HG02981 (cell line): ENCODE results near the gene STARD8.

Source experiments
- ATAC-seq: cut with Tn5 transposase; IDR thresholded peaks from one replicate; pipeline ENCODE4 v1.9.1; 2021; ENCODE audit warnings: mild to moderate bottlenecking, moderate library complexity; ENCODE audit not compliant: unreplicated experiment

STARD8 gene

DNA sequence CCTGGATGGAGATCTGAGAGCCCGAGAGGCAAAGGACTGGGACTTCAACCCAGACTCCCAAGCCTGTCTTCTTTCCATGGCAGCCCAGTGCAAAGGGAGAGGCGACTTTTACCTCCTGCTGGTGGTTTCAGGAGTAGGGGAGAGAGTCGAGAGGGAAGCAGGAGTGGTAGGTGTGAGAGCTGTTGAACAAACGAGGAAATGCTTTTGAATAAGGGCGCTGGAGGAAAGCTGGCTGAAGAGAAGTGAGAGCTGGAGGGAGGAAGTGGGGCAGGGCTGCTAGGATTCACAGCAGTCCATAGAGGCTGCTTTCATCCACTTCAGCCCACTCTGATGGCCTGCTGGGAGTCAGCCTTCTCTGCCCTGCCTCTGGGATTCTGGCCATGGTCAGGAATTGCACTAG, 99.5 kb downstream of the STARD8 start:
- no peak for ATAC-seq

DNA sequence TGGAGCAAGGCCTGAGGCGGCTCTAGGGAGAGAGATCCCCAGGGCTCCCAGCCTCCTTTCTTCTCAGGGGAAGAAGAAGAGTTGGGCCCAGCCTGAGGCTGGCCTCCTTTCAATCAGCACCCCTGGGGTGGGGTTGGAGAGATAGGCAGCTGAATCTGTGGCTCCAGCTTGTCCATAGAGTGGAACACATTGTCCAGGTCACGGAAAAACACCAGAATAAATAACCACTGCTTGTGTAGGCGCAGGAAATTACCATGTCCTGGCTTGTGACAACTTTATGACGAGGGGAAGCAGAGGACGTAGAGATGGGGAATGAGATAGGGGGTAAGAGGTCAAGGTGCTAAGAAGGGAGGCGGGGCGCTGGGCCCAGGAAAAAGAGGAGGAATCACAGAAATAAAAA, 100.6 kb downstream of the STARD8 start:
- no peak for ATAC-seq

DNA sequence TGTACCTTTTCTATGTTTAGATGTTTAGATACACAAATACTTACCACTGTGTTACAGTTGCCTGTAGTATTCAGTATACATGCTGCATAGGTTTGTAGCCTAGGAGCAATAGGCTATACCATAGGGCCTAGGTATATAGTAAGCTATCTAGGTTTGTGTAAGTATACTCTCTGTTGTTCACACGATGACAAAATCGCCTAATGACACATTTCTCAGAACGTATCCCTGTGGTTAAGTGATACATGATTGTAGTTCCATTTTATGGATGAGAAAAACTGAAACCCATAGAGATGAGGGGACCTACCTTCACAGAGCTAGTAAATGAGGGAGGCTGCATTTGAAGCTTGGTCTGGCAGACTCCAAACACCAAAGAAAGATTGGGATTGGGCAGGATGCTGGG, 102.0 kb downstream of the STARD8 start:
- no peak for ATAC-seq

DNA sequence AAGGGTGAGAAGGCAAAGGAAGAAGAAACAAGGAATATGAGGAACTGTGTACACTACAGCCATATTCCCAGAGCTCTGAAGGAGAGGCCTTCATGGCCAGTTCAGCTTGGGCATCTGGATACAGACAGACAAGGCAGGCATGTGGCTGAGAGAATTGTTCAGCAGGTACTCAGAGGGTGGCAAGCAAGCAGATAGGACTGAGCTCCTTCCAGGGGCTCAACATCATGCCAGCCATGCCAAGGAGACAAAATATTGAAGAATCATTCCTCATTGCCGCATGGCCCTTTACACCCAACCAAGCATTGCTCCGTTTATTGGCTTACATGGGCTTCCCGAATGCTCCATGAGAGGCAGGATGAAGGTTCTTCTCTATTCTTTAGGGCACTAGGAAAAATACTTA, 102.8 kb downstream of the STARD8 start:
- ATAC-seq: no peak

DNA sequence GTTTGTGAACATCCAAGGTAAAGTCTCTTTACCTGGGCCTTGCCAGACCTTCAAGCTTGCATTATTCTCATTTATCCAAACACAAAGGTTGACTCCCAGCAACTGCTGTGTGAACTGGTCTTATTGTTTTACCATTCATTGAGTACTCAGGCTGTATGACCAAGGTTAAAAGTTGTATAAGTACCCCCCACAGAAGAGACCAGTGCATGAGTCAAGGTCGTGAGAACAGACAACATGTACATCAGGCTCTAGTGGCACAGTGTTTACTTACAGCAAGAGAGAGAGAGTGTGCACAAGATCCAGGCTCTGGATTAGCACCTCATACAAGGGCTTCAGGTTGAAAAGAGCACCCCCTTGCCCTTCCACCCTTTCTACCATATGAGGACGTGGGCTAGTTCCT, 103.9 kb downstream of the STARD8 start:
- ATAC-seq: no peak

DNA sequence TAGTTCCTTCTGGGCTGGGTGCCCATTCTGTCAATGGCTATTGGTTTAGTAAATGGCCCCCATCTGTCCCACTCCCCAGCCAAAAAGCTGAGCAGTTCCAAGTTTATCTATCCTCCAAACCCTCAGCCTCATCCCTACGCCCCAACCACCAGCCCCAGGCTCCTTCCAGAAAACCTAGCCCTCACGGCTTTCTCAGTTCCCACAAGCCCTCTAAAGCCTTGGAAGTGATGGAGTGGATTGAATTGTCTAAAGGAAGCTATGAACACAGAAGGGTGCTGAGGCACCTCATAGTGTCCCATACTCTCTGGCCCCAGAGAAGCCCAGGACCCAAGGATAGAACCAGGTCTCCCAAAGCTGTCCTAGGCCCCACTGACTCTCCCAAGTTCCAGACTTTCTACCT, 105.8 kb downstream of the STARD8 start:
- no peak for ATAC-seq

DNA sequence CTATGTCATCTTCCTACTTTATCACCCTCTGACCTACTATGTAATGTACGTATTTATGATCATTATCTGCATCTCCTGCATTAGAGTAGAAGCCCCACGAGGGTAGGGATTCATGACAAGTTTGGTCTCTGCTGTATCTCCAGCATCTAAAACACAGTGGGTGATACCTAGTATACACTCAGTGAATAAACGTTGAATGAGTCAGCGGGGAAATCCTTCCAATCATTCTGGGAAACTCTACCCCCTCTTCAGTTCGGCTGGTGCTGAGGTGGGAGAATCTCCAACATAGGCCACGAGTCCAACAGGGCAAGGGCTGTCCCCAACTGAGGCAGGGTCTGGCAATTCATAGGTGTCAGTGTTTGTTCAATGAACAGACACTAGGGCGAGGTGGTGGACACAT, 106.9 kb downstream of the STARD8 start:
- no peak for ATAC-seq

DNA sequence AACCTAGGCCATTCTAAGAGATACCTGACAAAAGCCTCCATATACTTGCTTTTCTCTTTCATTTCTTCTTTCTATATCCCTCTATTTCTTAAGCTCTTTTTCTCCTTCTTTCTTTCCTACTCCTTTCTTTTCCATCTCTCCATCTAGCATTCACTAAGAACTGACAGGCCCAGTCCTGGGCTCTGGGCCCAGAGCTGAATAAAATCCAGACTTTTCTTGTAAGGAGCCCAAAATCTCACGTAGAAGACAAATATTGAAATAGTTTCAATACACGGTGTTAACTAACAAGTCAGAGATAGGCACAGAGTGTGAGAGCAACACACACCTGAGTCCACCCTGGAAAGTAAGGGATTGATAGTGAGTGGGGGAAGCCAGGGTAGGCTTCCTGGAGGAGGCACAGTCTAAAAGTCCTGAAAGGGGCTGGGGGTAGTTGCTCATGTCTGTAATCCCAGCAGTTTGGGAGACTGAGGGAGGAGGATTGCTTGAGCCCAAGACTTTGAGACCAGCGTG, 108.2 kb downstream of the STARD8 start:
- no peak for ATAC-seq

DNA sequence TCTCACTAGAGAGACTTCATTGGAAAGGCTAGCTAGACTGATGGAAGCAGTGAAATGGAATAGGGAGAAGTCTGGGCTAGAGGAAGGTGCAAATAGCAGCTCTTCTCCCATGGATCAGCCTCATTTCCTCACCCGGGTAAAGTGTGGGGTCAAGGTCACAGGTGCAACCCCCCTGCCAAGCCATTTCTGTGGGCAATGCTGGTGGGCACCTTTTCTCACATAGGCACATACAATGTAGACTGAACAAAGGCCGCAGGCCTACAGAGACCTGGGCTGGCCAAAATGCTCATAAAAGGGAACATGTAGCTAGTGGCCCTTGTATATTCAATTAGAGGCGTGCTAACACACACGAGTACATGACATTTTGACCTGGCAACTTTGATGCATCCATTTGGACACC, 109.9 kb downstream of the STARD8 start:
- ATAC-seq: no peak

DNA sequence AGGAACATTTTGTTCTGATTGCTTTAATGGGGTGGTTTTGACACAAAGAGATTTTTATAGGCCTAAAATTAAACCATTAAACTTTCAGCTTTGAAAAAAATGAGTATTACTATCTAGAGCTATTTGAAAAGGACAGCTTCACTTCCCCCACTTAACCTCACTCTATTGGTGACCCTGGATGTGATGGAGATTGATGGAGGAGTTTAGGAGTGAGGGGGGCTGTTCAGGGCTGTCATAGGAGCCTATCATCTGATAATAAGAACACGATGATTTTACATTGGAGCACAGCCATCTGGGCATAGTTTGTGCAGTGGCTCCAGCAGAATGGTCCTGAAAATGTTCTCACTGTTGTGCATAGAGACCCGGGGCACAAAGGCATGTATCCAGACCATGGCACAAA, 110.3 kb downstream of the STARD8 start:
- no peak for ATAC-seq

DNA sequence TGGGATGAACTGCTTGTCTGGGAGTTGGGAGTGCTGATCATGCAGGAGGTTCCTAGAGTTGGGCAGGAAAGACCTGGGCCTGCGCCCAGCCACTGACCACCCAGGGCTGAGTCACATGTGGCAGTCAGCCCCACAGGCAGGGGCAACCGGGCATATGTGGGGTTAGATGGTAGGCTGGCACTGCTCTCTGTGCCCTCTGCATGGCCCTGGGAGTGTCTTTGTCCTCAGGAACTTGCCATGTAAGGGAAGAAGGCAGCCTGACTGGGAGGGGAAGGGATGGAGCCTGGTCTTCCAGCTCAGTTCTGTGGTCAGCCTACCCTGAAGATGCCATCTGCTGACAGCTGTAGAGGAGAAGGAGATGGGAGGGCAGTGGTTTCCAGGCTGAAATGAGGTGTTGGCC, 111.2 kb downstream of the STARD8 start:
- ATAC-seq: no peak

DNA sequence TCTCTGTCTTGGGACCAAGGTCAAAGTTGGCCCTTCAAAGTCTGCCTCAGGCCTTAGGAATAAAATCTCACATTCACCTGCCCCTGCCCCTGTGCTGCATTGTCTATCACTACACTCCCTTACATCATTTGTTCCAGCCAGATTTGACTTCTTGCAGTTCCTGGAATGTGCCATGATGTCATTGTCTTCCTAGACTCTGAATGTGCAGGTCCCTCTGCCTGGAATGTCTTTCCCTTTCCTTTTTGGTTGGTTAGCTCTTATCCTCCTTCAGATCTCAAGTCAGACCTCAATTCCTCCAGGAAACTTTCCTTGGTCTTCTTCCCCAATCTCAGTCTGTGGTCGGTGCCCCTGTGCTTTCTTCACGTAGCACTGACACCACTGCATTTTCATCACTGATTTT, 113.6 kb downstream of the STARD8 start:
- no peak for ATAC-seq

DNA sequence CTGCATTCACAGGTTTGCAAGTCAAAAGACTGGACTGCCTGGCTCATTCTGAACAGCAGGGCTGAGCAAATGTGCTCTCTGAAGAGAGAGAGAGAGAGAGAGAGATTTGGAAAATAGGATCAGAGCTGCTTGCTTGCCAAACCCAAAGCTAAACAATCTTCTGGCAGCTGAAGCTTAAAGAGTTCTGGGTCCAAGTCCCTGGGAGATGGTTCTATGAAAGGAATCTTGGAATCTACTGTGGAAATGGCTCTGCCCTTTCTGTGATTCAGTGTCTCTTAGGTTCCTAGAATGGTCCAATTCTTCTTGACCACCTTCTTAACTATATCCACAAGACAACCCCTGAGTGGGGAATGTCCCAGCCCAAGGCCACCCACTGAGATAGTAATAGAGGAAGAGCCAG, 115.3 kb downstream of the STARD8 start:
- no peak for ATAC-seq

DNA sequence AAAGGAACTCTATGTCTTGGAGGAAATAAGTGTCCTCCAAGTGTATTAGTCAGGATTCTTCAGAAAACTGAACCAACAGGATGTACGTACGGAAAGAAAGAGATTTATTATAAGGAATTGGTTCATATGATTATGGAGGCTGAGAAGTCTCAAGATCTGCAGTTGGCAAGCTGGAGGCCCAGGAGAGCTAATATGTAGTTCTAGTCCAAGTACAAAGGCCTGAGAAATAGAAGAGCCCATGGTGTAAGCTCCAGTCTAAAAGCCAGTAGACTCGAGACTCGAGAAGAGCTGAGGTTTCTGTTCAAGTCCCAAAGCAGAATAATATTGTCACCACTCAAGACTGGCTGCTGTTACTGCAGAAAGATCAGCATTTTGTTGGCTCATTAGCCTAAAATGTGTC, 116.0 kb downstream of the STARD8 start:
- ATAC-seq: no peak
